GM18520 (cell line): ENCODE data around the gene UGT2A3.
"Not testable (repeated sequence)": the region's sequence is repeated elsewhere in the genome, so short reads cannot be mapped to it uniquely, and the experiment has no call there.

Source experiments
- ATAC-seq: cut with Tn5 transposase; IDR thresholded peaks from one replicate; pipeline ENCODE4 v1.9.1; 2021; ENCODE audit not compliant: unreplicated experiment

Gene UGT2A3

DNA sequence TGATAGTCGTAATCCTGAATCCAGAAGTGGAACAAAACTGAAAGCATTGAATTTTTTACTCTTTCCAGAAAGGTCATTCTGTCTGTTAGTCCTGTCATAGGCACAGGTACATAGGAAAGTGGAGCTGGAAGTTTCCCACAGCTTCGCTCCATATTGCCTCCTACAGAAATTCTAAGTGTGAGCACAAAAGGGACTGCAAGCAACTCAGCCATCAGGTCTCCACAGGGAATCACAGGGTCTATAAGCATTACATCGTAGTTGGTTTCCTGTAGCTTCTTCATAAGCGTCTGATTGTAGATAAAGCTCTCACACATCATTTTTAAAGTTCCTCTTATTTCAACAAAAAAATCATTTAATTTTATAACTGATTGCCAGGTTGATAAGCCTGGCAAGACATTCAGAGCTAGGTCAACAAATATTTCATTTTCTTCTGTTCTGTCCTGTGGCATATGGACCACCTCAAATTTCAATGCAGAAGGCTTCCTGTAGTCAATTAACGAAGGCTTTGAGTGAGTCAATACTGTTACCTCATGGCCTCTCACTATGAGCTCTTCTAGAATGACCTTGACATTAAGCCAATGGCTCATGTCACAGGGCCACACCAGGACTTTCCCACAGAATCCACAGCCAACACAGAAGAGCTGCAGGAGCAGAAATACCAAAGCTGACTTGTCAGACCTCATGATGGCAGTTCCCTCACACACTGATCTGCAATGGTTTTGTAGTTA is at the start of gene UGT2A3:
UGT2A3 (minus strand) TSS at position 727 of the 728 bp plus-strand sequence; CDS start at position 683, 44 bp downstream.
- ATAC-seq: peak; percentile 43

DNA sequence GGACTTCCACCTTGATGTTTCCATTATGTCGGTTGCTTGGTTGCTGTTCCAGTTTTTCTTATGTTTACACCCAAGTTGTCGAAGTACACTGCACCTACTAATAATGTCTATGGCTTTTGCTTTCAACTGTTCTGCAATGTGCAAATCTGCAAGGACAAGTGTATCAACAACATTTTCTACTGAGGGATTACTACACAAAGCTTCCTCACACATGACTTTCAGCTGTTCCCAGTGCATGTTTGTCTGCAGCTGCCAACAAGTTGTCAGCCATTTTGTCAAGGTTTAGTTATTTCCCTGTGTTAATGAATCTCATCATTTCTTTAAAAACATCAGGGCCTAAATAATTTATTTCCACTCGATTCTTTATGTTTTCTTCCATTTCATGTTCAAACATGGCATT is 45.4 kb upstream of the UGT2A3 start:
- no peak for ATAC-seq

DNA sequence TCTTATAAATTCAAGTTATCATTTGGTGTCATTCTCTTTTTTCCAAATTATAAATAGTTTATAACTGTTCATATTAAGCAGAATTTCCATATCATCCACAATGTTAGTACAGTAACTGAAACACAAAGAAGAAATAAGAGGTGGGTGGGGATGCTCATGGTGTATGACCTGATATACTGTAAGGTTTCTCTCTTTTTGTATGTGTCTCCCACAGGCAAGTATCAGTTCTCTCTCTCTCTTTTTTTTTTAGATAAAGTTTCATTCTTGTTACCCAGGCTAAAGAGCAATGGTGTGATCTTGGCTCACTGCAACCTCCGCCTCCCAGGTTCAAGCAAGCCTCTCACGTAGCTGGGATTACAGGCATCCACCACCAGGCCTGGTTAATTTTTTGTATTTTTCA is 43.7 kb upstream of the UGT2A3 start:
- ATAC-seq: no peak

DNA sequence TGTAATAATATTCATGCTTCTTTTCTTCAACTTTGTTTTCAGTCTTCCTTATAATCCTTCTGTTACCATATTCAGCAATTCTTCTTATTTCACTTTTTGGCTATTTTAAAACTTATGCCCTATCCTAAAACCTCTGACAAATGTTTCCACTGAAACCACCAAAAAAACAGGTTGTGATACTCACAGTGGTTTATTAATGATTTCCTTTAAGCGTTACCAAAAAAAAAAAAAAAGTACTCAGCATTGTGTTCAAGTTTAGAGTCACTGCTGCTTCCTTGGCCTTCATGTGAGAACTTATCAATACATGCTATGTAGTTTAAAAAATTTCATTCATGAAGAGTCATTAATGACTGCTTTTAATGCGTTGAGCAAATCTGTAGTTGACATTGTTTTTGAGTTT is 35.4 kb upstream of the UGT2A3 start:
- no peak for ATAC-seq

DNA sequence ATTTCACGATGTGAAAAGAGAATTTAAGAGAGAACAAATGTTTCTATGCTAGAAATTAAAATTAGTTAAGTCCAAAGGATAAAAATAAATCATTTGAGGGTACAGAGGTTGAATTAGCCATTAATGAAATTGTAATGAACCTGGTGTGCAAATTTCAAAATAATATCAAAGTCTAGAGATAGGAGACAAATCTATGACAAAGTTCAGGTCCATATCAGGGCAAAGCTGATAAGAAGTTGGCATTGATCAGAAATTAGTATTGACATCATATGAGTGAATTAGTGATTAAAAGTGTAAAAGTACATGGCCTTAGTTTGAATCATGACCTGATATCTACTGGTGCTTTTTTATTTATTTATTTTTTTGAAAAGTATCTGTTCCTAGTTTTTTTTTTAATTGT is 33.8 kb upstream of the UGT2A3 start:
- no peak for ATAC-seq

DNA sequence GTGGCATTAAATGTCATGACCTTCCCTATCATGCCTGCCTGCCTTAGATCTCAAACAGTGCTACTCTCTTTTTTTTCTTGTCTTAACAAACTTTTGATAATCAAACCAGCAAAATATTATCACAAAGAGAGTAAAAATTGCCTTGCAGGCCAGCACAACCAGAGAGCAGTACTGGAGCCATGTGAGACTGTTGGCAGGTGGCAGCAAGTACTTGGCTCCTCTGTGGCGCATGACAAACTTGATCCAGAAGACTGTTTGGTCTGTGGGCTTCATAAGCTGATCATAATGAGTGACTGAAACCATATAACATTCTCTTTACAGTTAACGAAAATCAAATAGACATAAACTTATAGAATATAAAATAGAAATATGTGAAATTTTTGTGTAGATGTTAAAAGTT is 33.3 kb upstream of the UGT2A3 start:
- ATAC-seq: no peak

DNA sequence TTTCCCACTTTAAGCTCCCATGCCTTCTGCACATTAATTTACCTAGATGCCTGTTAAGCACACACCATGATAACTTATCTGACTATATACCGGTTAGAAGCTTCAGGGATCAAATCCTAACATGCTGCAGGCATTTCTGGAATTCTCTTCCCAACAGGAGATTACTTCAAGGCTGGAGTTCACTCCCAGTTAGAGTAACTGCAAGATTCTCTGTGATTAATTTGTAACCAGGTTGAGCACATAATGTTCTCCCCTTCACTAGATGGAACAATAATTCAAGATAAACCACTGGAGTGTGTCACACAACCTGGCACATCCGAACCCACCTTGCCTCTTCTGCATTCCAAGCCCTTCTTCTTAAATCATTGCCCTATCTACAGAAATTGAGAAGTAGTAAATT is 11.8 kb upstream of the UGT2A3 start:
- no peak for ATAC-seq

DNA sequence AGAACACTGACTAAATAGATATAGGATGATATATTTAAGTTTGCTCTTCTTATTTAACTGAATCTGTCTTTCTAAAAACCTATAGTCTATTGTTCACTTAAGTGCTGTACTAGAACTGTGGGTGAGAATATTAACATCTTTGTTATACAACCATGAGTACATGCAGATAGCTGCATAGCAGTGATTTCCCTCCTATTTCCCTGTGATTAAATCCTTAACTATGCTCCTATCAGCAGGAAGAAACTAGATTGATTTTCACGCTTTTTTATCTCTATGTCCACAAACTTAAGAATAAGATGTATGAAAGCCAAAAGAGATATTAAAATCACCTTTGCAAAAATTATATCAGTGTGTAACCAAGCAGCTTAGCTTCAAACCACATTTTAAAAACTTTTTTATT is 11.3 kb upstream of the UGT2A3 start:
- ATAC-seq: no peak

DNA sequence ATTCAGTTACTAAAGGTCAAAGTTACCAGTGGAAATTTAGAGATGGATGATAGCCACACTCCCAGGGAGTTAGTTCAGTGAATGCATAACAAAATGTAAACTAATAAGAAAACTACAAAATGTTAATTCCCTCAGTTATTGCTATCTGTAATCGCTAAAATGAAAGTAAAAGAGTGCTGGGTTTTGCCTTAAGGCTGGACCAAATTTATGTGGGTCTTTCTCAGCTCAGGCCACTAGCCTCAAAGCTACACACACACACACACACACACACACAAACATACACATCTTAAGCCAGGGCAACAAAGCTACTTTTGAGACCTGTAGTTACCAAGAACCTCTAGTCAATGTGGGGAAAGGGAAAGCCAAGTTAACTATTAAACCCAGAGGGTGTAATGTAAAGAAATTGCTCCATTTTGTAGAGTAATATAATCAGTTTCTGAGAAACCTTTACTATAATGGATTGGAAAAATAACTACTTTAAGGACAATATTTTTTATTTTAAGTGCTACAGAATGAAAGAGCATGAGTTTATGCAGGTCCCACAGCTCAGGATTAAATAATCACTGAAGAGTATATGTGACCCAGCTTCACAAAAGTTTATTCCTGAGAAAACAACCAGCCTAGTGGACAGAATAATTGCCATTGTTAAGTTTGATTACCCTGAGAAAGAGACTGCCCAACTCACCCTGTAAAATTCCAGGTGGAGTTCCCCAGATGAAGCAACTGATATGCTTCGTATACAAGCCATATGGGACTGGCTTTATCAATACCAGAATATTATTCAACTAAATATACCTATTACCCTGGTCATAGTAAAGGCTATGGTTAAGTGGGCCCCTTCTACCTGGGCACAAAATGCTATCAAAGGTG is 8.9 kb upstream of the UGT2A3 start:
- ATAC-seq: no peak

DNA sequence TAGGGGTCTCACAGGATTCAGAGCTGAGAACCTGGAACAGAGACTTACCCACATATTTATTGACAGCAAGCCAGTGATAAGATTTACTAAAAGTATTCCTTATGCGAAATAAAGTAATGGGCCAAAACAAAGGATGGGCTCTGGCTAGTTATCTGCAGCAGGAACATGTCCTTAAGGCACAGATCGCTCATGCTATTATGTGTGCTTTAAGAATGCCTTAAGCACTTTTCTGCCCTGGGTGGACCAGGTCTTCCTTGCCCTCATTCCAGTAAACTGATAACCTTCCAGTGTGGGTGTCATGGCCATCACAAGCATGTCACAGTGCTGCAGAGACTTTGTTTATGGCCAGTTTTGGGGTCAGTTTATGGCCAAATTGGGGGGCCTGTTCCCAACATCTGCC is 7.5 kb upstream of the UGT2A3 start:
- ATAC-seq: not testable (repeated sequence)

DNA sequence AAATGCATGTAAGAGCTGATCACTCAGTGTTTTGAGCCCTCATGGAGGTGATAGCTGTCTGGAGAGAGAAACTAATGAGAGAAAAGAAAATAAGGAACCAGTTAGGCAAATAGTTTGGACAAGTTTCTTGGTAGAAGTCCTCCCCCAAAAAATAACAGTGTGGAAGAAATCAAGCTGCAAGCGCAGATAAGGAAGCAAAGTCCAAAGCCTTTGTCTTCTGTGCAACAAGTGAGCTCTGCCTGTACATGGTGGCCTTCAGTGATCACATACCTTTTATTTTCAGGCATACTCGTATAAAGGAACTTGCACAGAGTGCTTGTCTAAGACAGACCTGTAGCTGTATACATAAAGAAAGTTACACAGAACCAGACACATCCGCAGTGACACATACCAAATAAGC is 2.5 kb upstream of the UGT2A3 start:
- ATAC-seq: no peak

DNA sequence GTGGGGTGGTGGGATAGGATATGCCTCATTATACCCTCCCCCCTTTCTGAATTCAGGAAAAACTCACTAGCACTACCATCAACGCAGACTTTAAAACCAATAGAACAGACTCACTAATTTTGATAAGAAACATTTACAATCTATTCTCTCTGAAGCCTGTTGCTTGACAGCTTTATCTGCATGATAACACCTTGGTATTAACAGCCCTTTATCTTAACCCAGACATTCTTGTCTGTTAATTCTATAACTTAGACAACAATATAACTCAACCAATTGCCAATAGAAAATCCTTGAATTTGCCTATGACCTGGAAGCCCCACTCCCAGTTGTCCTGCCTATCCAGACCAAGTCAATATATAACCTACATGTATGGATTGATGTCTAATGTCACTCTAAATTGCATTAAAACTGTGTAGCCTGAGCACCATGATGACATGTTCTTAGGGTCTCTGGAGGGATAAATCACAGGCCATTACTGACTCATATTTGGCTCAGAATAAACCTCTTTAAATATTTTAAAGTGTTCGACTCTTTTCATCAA is 1.5 kb upstream of the UGT2A3 start:
- ATAC-seq: no peak

DNA sequence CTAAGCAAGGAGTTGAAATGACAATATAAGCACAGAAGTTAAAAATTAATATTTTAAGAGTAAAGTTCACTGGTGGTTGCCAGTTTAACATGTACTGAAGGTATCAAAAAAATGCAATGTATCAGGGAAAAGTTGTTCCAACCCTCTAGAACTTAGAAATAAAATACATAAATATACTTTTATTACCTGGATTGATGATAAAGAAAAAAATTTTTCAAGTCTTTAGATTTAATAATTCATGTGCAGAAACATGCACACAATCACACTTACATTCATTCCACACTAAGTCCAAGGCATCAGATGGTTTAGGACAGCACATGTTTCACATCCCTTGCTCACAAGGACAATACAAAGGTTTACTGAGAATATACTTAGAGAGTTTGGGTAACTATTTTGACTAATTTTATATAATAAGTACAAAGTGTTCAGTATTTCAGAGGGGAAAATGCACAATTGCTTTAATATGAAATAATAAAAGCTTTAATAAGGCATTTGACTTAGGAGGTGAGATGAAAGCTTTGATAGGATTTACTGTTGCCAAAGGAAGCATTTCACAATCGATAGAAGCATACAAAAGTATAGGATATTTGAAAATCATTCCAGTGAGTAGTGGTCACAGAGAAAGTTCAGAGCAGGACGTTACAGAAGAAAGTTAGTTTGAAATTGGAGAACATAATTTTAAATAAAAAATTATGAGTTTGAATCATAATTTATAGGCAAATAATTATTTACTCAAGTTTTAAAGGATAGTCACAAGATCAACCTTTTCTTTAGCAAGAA is 392 bp upstream of the UGT2A3 start:
- no peak for ATAC-seq

DNA sequence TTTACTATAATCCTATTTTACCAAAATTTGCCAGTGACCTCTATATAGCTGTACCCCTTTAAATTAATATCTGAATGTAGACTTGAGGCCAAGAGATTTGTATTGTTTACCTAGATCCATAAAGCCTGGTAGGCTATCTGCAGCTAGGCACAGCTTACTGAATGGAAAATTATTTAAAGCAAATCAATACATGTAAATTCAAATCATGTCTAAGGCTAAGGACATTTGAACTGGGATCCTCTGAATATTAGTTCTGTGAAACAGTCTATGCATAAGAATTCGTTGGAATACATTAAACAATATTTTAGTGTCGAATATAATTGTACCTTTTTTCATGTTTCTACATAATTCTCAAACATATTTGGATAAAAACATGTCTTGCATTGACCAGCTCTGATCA is 1.6 kb downstream of the UGT2A3 start:
- no peak for ATAC-seq

DNA sequence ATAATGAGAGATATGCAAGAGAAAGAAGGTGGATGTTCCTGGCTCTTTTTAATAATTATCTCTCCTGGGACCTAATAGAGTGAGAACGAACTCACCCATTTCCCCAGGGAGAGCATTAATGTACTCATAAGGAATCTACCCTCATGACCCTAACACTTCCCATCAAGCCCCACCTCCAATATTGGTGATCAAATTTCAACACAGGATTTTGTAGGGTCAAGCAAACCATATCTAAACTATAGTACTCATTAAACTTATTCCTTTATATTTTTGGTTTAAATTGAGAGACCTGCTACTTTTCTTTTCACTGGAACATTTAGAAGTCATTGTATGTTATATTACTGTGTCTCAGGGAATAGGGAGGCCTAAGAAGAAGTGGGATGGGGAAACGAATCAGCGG is 2.6 kb downstream of the UGT2A3 start:
- no peak for ATAC-seq

DNA sequence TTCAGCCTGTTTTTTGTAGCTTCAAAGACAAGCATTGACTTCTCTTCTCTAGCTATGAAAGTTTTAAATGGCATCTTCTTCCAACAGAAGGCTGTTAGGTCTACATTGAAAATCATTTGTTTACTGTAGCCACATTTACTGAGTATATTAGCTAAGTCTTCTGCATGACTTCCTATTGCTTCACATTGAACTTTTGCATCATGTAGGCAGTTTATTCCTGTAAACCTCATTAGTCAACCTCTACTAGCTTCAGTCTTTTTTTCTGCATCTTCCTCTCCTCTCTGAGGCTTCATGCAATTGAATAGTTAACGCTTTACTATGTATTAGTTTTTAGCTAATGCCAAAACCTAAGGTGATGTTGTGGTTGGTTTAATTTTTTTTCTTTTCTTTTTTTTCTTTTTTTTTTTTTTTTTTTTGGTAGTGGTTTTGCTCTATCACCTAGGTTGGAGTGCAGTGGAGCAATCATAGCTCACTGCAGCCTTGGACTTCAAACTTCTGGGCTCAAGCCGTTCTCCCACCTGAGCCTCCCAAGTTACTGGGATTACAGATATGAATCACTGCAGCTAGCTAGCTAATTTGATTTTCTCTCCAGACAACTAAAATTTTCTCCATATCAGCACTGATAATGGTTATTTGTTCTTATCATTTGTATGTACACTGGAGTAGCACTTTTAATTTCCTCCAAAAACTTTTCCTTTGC is 3.4 kb downstream of the UGT2A3 start:
- no peak for ATAC-seq

DNA sequence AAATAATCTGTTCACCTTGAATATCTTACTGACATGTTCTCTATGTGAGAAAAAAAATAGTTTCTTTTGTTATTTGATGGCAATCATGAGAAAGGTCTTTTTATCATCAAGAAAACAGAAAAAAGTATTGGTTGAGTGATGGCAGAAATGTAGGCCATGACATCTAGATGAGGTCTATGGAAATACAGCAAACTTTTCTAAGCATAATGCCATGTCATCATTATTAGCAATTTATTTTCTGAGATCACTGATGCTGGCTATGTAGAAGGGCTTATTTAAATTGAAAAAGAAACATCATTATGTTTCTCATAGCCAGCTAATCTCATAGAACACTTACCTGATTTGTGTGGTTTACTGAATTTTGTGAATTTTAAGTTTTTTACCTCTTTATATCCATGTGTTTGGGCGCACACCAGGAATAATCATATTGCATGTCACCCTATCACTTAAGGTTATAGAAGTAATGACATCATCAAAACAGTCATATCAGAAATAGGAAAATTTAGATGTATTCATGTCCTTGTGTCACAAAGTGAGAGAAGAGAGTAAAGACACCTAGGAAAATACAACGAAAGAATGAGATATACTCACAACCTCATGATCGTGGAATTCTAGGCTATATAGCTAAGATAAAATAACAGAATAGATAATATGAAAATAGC is 22.4 kb downstream of the UGT2A3 start:
- no peak for ATAC-seq

DNA sequence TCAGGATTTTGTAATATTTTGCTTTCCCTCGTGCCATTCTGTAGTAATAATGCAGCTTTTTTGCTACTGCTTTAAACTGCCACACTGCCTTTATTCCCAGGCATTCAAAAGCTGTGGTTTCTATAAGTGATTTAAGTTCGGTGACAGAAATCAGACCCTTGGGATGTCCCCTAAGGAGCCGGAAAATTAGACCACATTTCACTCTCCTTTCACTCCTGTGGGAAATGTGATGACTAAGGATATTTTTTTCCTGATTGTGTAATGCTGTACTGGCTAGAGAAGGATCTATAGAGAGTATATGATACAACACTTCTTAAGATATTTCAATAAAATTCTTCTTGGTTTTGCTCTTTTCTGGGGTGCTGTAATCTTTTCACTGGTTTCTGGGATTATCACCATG is 24.4 kb downstream of the UGT2A3 start:
- ATAC-seq: no peak

DNA sequence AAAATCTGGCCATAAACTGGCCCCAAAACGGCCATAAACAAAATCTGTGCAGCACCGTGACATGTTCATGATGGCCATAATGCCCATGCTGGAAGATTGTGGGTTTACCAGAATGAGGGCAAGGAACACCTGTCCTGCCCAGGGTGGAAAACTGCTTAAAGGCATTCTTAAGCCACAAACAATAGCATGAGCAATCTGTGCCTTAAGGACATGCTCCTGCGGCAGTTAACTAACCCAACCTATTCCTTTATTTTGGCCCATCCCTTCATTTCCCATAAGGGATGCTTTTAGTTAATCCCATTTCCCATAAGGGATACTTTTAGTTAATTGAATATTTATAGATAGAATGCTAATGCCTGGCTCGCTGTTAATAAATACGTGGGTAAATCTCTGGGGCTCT is 29.4 kb downstream of the UGT2A3 start:
- ATAC-seq: not testable (repeated sequence)

DNA sequence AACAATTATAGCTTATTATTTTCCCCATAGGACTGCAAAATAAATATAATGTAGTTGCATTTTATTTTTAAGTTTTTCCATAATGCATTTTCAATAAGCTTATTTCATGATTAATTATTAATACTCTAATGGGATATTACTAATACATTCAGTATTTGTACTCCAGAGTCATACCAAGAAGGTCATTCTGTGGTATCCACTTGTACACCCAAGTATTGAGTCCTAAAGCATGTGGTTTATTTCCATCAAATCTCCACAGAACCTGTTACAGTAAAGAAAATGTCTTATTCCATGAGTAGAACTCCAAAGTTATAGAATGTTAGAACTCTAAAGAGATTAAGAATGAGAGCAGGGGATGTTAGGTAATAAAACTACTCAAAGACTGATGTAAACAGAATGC is 30.6 kb downstream of the UGT2A3 start:
- no peak for ATAC-seq
